Measurements from ENCODE around the gene KLHL29. TPM values are rescaled to one million over a fixed set of nuclear protein-coding genes. Genes with fewer than 3 reads are reported as not detected.

Gene KLHL29
- total RNA-seq, 1 donor from 2014 or later: 5.5 TPM

- no peaks in the 10 kb centered on the region for H3K9me3 ChIP-seq (ENCODE audit: insufficient read depth, low read depth, low read length)
- DNase-seq (ENCODE audit: low read depth) (no peak), FAIRE-seq (no peak)
- Mint-ChIP-seq H3K27ac (ENCODE audit: unreplicated experiment) (no peak overlapping the region), H3K36me3 (ENCODE audit: low read depth, unreplicated experiment) (no peaks in the 10 kb centered on the region), H3K4me1 (ENCODE audit: low read depth, unreplicated experiment) (no peaks in the 10 kb centered on the region), H3K9me3 (ENCODE audit: unreplicated experiment) (no peaks in the 10 kb centered on the region), H3K4me3 (ENCODE audit: unreplicated experiment) (no peak overlapping the region), H3K27me3 (ENCODE audit: low read depth, unreplicated experiment) (peaks cover 50% of the 10 kb centered on the region)
- H3K27me3 ChIP-seq (ENCODE audit: insufficient read depth, low read length): peaks cover 14% of the 10 kb centered on the region
- H2AFZ ChIP-seq (ENCODE audit: low read depth, low read length): no peak overlapping the region
- no peaks in the 10 kb centered on the region for H3K79me2 ChIP-seq (ENCODE audit: insufficient read depth, low read length)
- H3K9ac ChIP-seq (ENCODE audit: low read length): no peak overlapping the region
- no peak overlapping the region for H3K27ac ChIP-seq (ENCODE audit: low read depth, low read length)
- no peaks in the 10 kb centered on the region for H3K36me3 ChIP-seq (ENCODE audit: insufficient read depth, low read length)
- H3K4me1 ChIP-seq (ENCODE audit: insufficient read depth, low read length): no peaks in the 10 kb centered on the region
- H3K4me2 ChIP-seq (ENCODE audit: low read length): no peak overlapping the region
- TF ChIP-seq, protein P1, sequence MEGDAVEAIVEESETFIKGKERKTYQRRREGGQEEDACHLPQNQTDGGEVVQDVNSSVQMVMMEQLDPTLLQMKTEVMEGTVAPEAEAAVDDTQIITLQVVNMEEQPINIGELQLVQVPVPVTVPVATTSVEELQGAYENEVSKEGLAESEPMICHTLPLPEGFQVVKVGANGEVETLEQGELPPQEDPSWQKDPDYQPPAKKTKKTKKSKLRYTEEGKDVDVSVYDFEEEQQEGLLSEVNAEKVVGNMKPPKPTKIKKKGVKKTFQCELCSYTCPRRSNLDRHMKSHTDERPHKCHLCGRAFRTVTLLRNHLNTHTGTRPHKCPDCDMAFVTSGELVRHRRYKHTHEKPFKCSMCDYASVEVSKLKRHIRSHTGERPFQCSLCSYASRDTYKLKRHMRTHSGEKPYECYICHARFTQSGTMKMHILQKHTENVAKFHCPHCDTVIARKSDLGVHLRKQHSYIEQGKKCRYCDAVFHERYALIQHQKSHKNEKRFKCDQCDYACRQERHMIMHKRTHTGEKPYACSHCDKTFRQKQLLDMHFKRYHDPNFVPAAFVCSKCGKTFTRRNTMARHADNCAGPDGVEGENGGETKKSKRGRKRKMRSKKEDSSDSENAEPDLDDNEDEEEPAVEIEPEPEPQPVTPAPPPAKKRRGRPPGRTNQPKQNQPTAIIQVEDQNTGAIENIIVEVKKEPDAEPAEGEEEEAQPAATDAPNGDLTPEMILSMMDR (IDR thresholded peaks at IDR 0.05; ENCODE audit: insufficient read depth, low read depth, low read length): no peak
- no peak overlapping the region for H3K4me3 ChIP-seq (ENCODE audit: insufficient read depth, low read depth, low read length)
- no peaks in the 10 kb centered on the region for H4K20me1 ChIP-seq (ENCODE audit: insufficient read depth, low read length)
Measured at GRCh38 chr2:23666241-23666979, 281.4 kb downstream of the KLHL29 start.

GRCh38 chr2:23666980-23667357 lies 282.0 kb downstream of the KLHL29 start:
- H3K4me1 ChIP-seq (ENCODE audit: insufficient read depth, low read length): no peaks in the 10 kb centered on the region
- H2AFZ ChIP-seq (ENCODE audit: low read depth, low read length): no peak overlapping the region
- H3K9ac ChIP-seq (ENCODE audit: low read length): no peak overlapping the region
- no peak overlapping the region for H3K4me3 ChIP-seq (ENCODE audit: insufficient read depth, low read depth, low read length)
- DNase-seq (ENCODE audit: low read depth) (no peak), FAIRE-seq (no peak)
- Mint-ChIP-seq H3K27me3 (ENCODE audit: low read depth, unreplicated experiment) (peaks cover 50% of the 10 kb centered on the region), H3K9me3 (ENCODE audit: unreplicated experiment) (no peaks in the 10 kb centered on the region), H3K36me3 (ENCODE audit: low read depth, unreplicated experiment) (no peaks in the 10 kb centered on the region), H3K27ac (ENCODE audit: unreplicated experiment) (no peak overlapping the region), H3K4me1 (ENCODE audit: low read depth, unreplicated experiment) (no peaks in the 10 kb centered on the region), H3K4me3 (ENCODE audit: unreplicated experiment) (no peak overlapping the region)
- no peak overlapping the region for H3K27ac ChIP-seq (ENCODE audit: low read depth, low read length)
- peaks cover 14% of the 10 kb centered on the region for H3K27me3 ChIP-seq (ENCODE audit: insufficient read depth, low read length)
- TF ChIP-seq, protein P1 (IDR thresholded peaks at IDR 0.05; ENCODE audit: insufficient read depth, low read depth, low read length): no peak
- TF ChIP-seq EZH2 (IDR thresholded peaks at IDR 0.05; ENCODE audit: insufficient read depth, low read length): no peak
- no peak overlapping the region for H3K4me2 ChIP-seq (ENCODE audit: low read length)
- H3K9me3 ChIP-seq (ENCODE audit: insufficient read depth, low read depth, low read length): no peaks in the 10 kb centered on the region
- no peaks in the 10 kb centered on the region for H3K79me2 ChIP-seq (ENCODE audit: insufficient read depth, low read length)
- H3K36me3 ChIP-seq (ENCODE audit: insufficient read depth, low read length): no peaks in the 10 kb centered on the region
- no peaks in the 10 kb centered on the region for H4K20me1 ChIP-seq (ENCODE audit: insufficient read depth, low read length)

- H3K27me3 Mint-ChIP-seq (ENCODE audit: low read depth, unreplicated experiment): peaks cover 61% of the 10 kb centered on the region
- H3K4me1 Mint-ChIP-seq (ENCODE audit: low read depth, unreplicated experiment): no peaks in the 10 kb centered on the region
- Histone ChIP-seq H3K9ac (ENCODE audit: low read length) (no peak overlapping the region), H3K27ac (ENCODE audit: low read depth, low read length) (no peak overlapping the region), H3K79me2 (ENCODE audit: insufficient read depth, low read length) (no peaks in the 10 kb centered on the region), H3K27me3 (ENCODE audit: insufficient read depth, low read length) (peaks cover 2% of the 10 kb centered on the region), H2AFZ (ENCODE audit: low read depth, low read length) (no peak overlapping the region), H3K36me3 (ENCODE audit: insufficient read depth, low read length) (no peaks in the 10 kb centered on the region), H4K20me1 (ENCODE audit: insufficient read depth, low read length) (no peaks in the 10 kb centered on the region), H3K4me2 (ENCODE audit: low read length) (no peak overlapping the region), H3K4me3 (ENCODE audit: insufficient read depth, low read depth, low read length) (no peak overlapping the region), H3K4me1 (ENCODE audit: insufficient read depth, low read length) (no peaks in the 10 kb centered on the region), H3K9me3 (ENCODE audit: insufficient read depth, low read depth, low read length) (no peaks in the 10 kb centered on the region)
- FAIRE-seq (no peak), DNase-seq (ENCODE audit: low read depth) (no peak)
- H3K9me3 Mint-ChIP-seq (ENCODE audit: unreplicated experiment): no peaks in the 10 kb centered on the region
- H3K36me3 Mint-ChIP-seq (ENCODE audit: low read depth, unreplicated experiment): no peaks in the 10 kb centered on the region
- no peak for TF ChIP-seq EZH2 (IDR thresholded peaks at IDR 0.05; ENCODE audit: insufficient read depth, low read length)
- TF ChIP-seq, protein P1 (IDR thresholded peaks at IDR 0.05; ENCODE audit: insufficient read depth, low read depth, low read length): no peak
- H3K4me3 Mint-ChIP-seq (ENCODE audit: unreplicated experiment): no peak overlapping the region
- H3K27ac Mint-ChIP-seq (ENCODE audit: unreplicated experiment): no peak overlapping the region
Measured at GRCh38 chr2:23668756-23669304, 283.9 kb downstream of the KLHL29 start.
